Mammary epithelial cell (primary cell): ENCODE measurements around the gene FKBP5.

Experiments
- CTCF ChIP-seq, 2 donors: IDR thresholded peaks in 1 of 2; conservative IDR thresholded peaks in 1 of 2; 2 replicates each; pipeline ENCODE4 v1.5.1; 2011 to 2012; ENCODE audit warnings: inconsistent platforms in 2 of 2, low read length in 2 of 2, mild to moderate bottlenecking in 2 of 2, control low read depth in 1 of 2, low read depth in 1 of 2; ENCODE audit not compliant: insufficient read depth in 1 of 2; ENCODE audit errors: extremely low read depth in 1 of 2
- EZH2 ChIP-seq: IDR thresholded peaks from 2 replicates; pipeline ENCODE4 v1.6.1; 2012; ENCODE audit warnings: low read length, inconsistent platforms, borderline replicate concordance

GRCh38 chr6:35550437-35550836, 138.3 kb downstream of the FKBP5 start:
- no peak for TF ChIP-seq CTCF (conservative IDR thresholded peaks at IDR 0.05 in 1 of 2, IDR thresholded peaks at IDR 0.05 in 1 of 2; ENCODE audit: extremely low read depth in 1 of 2, insufficient read depth in 1 of 2, low read depth in 1 of 2, low read length in 2 of 2)
- no peak for TF ChIP-seq EZH2
